Stimulated activated CD8-positive, alpha-beta memory T cell treated with anti-CD3 and anti-CD28 coated beads, Interleukin-15, amount 100 ng/mL, for 4 hours (primary cell): ENCODE results near the gene SLC38A1.

Source experiments
- DNase-seq, 2 donors: peaks; one replicate each; pipeline ENCODE4 v3.0.0-alpha.2; 2020; ENCODE audit warnings: low read depth in 2 of 2

Gene SLC38A1

GRCh38 chr12:46233423-46233822 is 35.4 kb downstream of the SLC38A1 start:
- DNase-seq, result no peak

DNA sequence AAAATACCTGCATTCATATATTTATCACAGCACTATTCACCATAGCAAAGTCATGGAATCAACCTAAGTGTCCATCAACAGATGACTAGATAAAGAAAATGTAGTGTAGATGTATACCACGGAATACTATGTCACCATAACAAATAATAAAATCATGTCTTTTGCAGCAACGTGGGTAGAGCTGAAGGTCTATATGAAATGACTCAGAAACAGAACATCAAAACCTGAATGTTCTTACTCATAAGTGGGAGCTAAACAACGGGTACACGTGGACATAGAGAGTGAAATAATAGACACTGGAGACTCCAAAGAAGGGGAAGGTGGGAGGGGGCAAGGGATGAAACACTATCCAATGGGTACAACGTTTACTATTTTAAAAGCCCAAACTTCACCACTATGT is 37.9 kb downstream of the SLC38A1 start:
- no peak for DNase-seq

DNA sequence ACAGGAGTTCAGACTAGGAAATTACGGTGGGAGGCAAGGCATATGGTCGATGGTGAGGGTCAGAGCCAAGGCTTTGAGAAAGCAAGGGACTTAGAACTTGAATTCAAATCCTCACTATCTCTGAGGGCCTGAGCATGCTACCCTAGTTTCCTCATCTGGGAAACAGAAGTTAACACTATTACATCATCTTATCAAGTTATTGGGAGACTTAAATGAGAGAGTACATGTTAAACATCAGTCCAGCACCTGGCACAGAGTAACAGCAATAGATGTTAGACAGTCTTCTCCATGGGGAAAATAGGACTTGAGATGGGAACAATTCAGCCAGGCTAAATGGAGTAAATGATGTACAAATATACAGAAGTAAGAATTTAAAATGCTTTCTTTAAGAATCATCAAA is 38.5 kb downstream of the SLC38A1 start:
- DNase-seq, result no peak

DNA sequence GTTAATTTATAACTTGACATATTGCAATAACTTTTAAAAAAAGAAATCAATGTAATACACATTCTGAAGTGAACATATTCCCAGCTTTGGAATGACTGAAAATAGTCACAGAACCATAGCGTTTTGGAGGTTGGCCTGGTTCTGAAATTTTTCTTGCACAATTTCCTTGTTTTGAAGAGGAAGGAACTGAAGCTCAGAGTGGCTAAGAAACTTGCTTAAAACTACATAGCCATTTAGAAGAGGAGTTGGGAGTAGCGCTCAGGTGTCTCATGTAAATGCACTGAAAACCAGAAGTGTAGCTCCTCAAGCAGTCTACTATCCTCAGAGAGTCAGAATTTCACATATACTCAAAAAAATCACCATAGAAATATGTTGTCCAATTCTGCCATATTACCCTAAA is 41.2 kb downstream of the SLC38A1 start:
- no peak for DNase-seq

DNA sequence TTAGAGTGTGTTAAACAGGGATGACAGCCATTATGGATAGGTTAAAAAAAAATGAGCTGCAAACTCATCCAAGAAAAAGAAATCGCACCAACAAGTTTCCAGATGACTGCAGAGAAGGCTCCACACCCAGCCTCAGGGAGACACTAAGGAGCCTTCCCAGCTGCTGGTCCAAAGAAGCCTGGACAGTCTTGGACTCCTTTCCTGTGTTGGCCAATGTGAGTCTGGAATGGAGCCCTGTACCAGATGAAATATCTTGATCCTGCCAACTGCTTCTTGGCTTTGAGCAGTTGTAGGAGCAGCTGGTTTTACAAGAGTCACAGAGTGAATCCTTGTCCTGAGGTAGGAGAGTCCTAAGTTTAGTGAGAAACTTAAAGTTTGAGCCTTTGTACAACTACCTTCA is 44.5 kb downstream of the SLC38A1 start:
- DNase-seq, result no peak

GRCh38 chr12:46223047-46223446 is 45.8 kb downstream of the SLC38A1 start:
- no peak for DNase-seq

- DNase-seq, result no peak
These were observed 46.2 kb downstream of the SLC38A1 start for GRCh38 chr12:46222636-46223035.

GRCh38 chr12:46221255-46222128 is 47.4 kb downstream of the SLC38A1 start:
- DNase-seq, result no peak

- peak; percentile 53 to 64 for DNase-seq
These were observed 48.8 kb downstream of the SLC38A1 start for GRCh38 chr12:46219877-46220655.

GRCh38 chr12:46219132-46219876 is 49.5 kb downstream of the SLC38A1 start:
- DNase-seq, result no peak

DNA sequence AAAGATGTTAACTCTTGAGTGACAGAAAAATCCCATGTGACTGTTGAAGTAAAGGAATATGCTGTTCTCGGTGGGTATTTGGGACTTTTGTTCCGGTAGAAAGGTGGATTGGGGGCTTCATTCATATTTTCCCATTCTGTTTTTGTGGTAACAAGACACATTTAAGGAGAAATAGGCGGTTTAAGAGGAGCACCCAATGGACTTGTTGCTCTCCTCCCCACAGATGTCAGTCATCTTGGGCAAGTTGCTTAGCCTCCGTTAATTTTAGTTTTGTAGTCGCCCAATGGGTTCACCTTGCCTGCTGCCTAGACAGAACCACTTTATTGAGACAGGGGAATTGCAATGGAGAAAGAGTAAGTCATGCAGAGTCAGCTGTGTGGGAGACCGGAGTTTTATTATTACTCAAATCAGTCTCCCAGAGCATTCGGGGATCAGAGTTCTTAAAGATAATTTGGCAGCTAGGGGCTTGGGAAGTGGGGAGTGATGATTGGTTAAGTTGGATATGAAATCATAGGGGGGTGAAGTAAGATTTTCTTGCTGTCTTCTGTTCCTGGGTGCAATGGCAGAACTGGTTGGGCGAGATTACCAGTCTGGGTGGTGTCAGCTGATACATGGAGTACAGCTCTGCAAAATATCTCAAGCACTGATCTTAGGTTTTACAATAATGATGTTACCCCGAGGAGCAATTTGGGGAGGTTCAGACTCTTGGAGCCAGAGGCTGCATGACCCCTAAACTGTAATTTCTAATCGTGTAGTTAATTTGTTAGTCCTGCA is 50.3 kb downstream of the SLC38A1 start:
- DNase-seq, result no peak

GRCh38 chr12:46217541-46218321 is 51.1 kb downstream of the SLC38A1 start:
- DNase-seq, result no peak

DNA sequence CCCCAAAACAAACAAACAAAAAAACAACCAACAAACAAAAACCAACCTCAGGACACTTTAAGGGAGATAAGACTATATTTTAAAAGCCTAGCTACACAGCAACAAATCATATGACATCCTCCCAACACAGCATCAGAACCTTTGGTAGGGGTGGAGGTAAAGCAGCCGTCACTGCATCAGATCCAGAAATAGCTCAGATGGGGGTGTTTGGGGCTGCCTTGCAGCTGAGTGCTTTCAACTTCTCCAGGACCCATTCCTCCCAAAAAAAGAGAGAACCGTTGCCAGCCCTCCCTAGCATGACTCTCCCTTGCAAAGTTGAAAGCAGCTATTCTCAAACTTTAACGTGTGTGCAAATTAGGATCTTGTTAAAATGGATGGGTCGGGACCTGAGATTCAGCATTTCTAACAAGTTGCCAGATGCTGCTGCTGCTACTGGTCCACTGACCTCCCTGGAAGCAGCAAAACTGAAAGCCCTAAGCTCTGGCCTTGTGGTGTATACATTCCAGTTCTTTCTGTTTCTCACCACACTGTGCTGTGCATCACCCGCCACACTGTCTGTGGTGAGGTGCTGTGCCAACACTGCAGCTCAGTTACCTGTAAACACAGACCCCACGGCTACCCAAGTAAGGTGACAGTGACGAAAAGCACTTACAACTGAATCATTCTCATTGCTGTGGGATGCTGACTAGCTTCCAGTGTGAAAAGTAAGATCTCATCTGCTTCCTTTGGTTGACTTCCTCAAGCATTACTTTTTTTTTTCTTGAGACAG is 54.0 kb downstream of the SLC38A1 start:
- peak; percentile 56 to 78 for DNase-seq

DNA sequence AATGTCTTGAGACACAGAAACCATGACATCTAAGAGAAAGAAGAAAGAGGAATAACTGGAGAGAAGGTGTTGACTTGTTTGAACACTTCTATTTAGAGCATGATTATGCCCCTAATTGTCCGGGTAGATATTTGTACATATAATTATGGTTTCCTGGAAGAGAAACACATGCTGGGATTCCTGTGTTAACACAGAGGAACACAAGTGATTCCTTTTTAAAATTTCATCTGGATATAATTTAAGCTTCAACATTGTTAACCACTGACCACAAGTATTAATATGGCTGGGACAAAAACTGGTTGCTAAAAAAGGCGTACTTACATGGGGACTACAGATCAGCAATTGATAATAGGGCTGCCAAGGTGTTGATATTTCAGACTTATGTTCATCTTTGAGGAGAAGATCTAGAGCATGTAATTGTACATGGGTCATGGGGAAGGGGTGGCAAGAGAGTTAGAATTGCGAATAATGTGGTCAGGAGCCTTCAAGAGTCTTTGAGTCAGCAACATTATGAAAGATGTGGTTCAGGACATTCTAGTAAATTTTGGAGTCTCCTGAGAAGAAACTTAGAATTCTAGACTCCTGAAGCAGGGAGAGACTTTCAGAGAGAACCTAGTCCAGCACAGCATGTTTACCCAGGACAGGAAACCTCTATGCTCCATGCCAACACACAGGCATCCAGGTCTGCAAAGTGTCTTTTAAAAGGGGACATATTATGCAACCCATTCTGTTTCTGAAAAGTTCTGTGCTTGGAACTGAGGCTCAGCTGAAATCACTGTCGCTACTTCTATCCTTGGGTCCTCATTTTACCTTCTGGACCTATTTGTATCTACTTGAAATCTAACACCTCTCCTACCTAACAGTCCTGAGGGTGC is 56.5 kb downstream of the SLC38A1 start:
- no peak for DNase-seq

DNA sequence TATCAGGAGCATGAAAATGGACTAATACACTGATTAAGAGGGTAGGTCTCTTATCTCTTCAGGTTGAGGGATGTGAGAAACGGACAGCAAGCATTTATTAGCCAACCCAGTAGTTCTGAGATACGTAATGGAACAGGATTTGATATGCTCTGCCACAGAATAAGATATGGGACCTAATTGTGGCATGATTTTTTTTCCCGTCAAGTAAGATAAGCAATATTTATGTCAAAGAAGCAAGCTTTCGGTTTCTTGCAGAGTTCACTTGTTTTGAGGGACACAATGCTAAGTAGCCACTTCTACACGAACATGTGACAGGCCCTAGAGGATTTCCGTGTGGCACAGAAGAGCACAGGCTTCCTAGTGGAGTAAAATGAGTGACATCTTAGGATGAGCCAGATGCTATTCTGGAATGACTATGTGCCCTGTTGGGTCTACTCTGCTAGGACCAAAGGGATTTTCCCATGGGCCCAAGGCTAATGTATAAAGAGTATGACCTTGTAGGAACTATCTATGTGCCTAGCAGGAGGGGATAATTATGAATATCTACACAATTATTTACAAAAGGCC is 57.9 kb downstream of the SLC38A1 start:
- no peak for DNase-seq

GRCh38 chr12:46209914-46210872 is 58.6 kb downstream of the SLC38A1 start:
- peak; percentile 50 to 66 for DNase-seq

DNA sequence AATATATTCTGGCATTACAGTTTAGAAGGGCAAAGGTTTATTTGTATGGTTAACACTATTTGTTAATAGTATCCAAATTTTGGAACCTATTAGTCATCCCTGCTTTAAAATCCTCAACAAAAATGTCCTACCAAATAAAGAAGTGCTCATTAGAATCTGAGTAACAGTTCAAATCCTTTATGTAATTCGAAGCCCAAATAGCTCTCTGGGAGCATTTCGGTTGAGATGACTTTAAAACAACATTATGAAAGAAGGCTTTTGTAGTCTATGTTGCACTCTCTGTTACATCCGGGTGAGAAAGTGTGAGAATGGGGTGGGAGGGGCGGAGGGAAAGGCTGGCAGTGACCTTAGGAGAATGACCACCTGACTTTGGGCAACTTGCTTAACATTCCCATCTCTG is 59.7 kb downstream of the SLC38A1 start:
- DNase-seq, result no peak
